HL-60 (cell line): ENCODE measurements around the gene NUDT12.

ENCODE experiments used
- GABPA ChIP-seq: IDR thresholded peaks from 2 replicates; pipeline ENCODE4 v1.6.1; 2012; ENCODE audit warnings: low read depth
- TF ChIP-seq, protein P1 (sequence below): IDR thresholded peaks from one replicate; pipeline ENCODE4 v1.5.1; 2011; ENCODE audit warnings: low read length, control low read depth, inconsistent platforms; ENCODE audit not compliant: insufficient read depth

DNA sequence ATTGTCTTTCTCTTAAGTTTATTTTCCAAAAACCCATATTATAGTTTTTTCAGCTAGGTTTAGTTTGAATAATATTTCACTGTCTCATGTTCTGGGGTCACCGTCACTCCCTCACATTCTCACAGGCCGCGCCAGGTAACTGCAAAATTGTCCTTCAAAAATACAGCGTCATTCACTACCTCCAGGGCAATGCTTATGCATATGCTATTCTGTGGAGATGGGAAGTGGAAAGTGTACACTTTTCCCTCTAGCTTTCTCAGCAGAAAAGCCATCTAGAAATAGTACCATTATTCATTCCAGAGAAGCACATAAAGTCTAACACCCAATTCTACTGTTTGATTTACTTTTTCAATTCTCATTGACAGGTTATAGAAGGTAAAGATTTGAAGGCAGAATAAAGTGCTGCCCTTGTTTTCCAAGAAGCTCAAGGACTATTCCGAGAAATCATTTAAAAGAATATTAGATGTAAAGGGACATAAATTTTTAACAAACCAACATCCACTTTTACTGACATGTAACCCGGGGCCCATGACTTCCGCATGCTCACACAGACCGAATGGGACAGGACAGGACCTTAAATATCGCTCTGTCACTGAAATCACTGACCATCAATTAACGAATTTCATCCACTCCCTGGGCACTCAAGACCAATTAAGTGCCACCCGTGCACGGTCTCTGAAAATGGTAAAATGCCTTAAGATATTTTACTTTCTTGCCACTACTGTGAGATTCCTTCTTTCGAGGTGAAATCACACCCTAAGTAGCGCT, 720 bp downstream of the NUDT12 start:
- no peak for TF ChIP-seq GABPA
- TF ChIP-seq, protein P1, sequence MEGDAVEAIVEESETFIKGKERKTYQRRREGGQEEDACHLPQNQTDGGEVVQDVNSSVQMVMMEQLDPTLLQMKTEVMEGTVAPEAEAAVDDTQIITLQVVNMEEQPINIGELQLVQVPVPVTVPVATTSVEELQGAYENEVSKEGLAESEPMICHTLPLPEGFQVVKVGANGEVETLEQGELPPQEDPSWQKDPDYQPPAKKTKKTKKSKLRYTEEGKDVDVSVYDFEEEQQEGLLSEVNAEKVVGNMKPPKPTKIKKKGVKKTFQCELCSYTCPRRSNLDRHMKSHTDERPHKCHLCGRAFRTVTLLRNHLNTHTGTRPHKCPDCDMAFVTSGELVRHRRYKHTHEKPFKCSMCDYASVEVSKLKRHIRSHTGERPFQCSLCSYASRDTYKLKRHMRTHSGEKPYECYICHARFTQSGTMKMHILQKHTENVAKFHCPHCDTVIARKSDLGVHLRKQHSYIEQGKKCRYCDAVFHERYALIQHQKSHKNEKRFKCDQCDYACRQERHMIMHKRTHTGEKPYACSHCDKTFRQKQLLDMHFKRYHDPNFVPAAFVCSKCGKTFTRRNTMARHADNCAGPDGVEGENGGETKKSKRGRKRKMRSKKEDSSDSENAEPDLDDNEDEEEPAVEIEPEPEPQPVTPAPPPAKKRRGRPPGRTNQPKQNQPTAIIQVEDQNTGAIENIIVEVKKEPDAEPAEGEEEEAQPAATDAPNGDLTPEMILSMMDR: no peak
